SK-N-SH (cell line): Measurements from ENCODE around the gene SLCO3A1. TPM values are rescaled to one million over a fixed set of nuclear protein-coding genes. Genes with fewer than 3 reads are reported as not detected.

Source experiments
- CTCF ChIA-PET: fragments of 300-600, 350-600 bp; formaldehyde crosslinking; extraction: SDS; loops from one replicate; lab custom pipeline; 2021; lab: Yijun Ruan, JAX
- POLR2A ChIA-PET: fragments of 350-600 bp; sonication (Branson Sonifier 250); formaldehyde crosslinking; extraction: SDS; loops from one replicate; lab custom pipeline; 2020; ENCODE audit warnings: antibody characterized with exemption, inconsistent platforms; lab: Yijun Ruan, JAX
- DNase-seq: peaks from one replicate; pipeline ENCODE4 v3.0.0; 2012
- H2AFZ ChIP-seq: fragments of 200-600 bp; sonication (generic); 2 replicates; pipeline ENCODE4 v1.8.1; 2016; ENCODE audit warnings: antibody characterized with exemption, mild to moderate bottlenecking, low read depth
- H3F3A ChIP-seq: fragments of 200-600 bp; sonication (generic); replicated peaks from 2 replicates; pipeline ENCODE3; 2016; ENCODE audit warnings: antibody characterized with exemption, mild to moderate bottlenecking; ENCODE audit not compliant: insufficient read depth
- H3K27ac ChIP-seq, 2 experiments: fragments of 200-500 bp in 1 of 2; fragments of 200-600 bp in 1 of 2; sonication (Bioruptor generic) in 1 of 2; sonication (generic), shearing (Covaris generic) in 1 of 2; 2 replicates each; pipeline versions ENCODE4 v1.5.1 to v1.6.1; 2014 to 2016; ENCODE audit warnings: low read depth in 2 of 2, inconsistent platforms in 1 of 2, low read length in 1 of 2, mild to moderate bottlenecking in 1 of 2, mixed read lengths in 1 of 2
- H3K27me3 ChIP-seq: fragments of 200-600 bp; sonication (generic), shearing (Covaris generic); 2 replicates; pipeline ENCODE4 v1.6.1; 2016; ENCODE audit warnings: mixed run types; ENCODE audit not compliant: insufficient read depth
- H3K36me3 ChIP-seq, 2 experiments: fragments of 200-500 bp in 1 of 2; fragments of 200-600 bp in 1 of 2; sonication (Bioruptor generic) in 1 of 2; sonication (generic) in 1 of 2; replicated peaks in 1 of 2; 2 replicates each; pipeline versions ENCODE3 to v1.5.1; 2014 to 2016; ENCODE audit warnings: low read length in 1 of 2, mild to moderate bottlenecking in 1 of 2; ENCODE audit not compliant: insufficient read depth in 2 of 2, control insufficient read depth in 1 of 2
- H3K4me1 ChIP-seq, 2 experiments: fragments of 200-500 bp in 1 of 2; fragments of 200-600 bp in 1 of 2; sonication (Bioruptor generic) in 1 of 2; sonication (generic), shearing (Covaris generic) in 1 of 2; 2 replicates each; pipeline versions ENCODE4 v1.5.1 to v1.6.1; 2014 to 2016; ENCODE audit warnings: low read depth in 1 of 2, low read length in 1 of 2, mixed run types in 1 of 2; ENCODE audit not compliant: insufficient read depth in 2 of 2, control insufficient read depth in 1 of 2
- H3K4me2 ChIP-seq: fragments of 200-600 bp; sonication (generic), shearing (Covaris generic); 2 replicates; pipeline ENCODE4 v1.6.1; 2017; ENCODE audit warnings: mixed run types
- H3K4me3 ChIP-seq, 2 experiments: fragments of 200-500 bp in 1 of 2; fragments of 200-600 bp in 1 of 2; sonication (Bioruptor generic) in 1 of 2; sonication (generic), shearing (Covaris generic) in 1 of 2; 2 replicates each; pipeline versions ENCODE4 v1.5.1 to v1.8.1; 2014 to 2016; ENCODE audit warnings: low read depth in 2 of 2, inconsistent platforms in 1 of 2, low read length in 1 of 2, mild to moderate bottlenecking in 1 of 2, mixed read lengths in 1 of 2, moderate library complexity in 1 of 2
- H3K79me2 ChIP-seq: fragments of 200-600 bp; sonication (generic); 2 replicates; pipeline ENCODE4 v1.8.1; 2017; ENCODE audit warnings: mild to moderate bottlenecking; ENCODE audit not compliant: insufficient read depth
- H3K9ac ChIP-seq: fragments of 200-600 bp; sonication (generic); 2 replicates; pipeline ENCODE4 v1.6.1; 2017; ENCODE audit warnings: mixed run types
- H3K9me2 ChIP-seq: fragments of 200-600 bp; sonication (generic); 2 replicates; pipeline ENCODE4 v1.6.1; 2017; ENCODE audit warnings: mixed run types
- H3K9me3 ChIP-seq: fragments of 200-600 bp; sonication (generic); 2 replicates; pipeline ENCODE4 v1.6.1; 2017; ENCODE audit warnings: mixed run types, mild to moderate bottlenecking, moderate library complexity
- H4K20me1 ChIP-seq: fragments of 200-600 bp; sonication (generic); 2 replicates; pipeline ENCODE4 v1.6.1; 2017; ENCODE audit warnings: mild to moderate bottlenecking, mixed run types; ENCODE audit not compliant: insufficient read depth
- CHD2 ChIP-seq: fragments of 150-350 bp; IDR thresholded peaks from 2 replicates; pipeline ENCODE4 v1.6.1; 2018; ENCODE audit warnings: low read length; ENCODE audit not compliant: partially characterized antibody
- ELF1 ChIP-seq: IDR thresholded peaks from 2 replicates; pipeline ENCODE4 v1.4.0; 2012
- FOXM1 ChIP-seq: IDR thresholded peaks from 2 replicates; pipeline ENCODE4 v1.4.0; 2012; ENCODE audit warnings: low read depth, mild to moderate bottlenecking
- GABPA ChIP-seq: IDR thresholded peaks from 2 replicates; pipeline ENCODE4 v1.4.0; 2012; ENCODE audit warnings: low read depth, mild to moderate bottlenecking
- JUND ChIP-seq: IDR thresholded peaks from 2 replicates; pipeline ENCODE4 v1.4.0; 2012
- MXI1 ChIP-seq: IDR thresholded peaks from 2 replicates; pipeline ENCODE4 v1.6.1; 2012; ENCODE audit warnings: mild to moderate bottlenecking, low read depth, low read length, improper control_type of control experiment
- RAD21 ChIP-seq: IDR thresholded peaks from 2 replicates; pipeline ENCODE4 v1.6.1; 2012; ENCODE audit warnings: mild to moderate bottlenecking, low read length
- RXRA ChIP-seq: IDR thresholded peaks from 2 replicates; pipeline ENCODE4 v1.4.0; 2012; ENCODE audit warnings: low read depth, mild to moderate bottlenecking, borderline replicate concordance
- SIN3A ChIP-seq: IDR thresholded peaks from 2 replicates; pipeline ENCODE4 v1.6.1; 2012; ENCODE audit warnings: low read depth, mild to moderate bottlenecking, low read length, moderate library complexity, borderline replicate concordance
- SMC3 ChIP-seq: IDR thresholded peaks from 2 replicates; pipeline ENCODE4 v1.6.1; 2012; ENCODE audit warnings: low read depth, low read length, improper control_type of control experiment
- TAF1 ChIP-seq: IDR thresholded peaks from 2 replicates; pipeline ENCODE4 v1.6.1; 2012; ENCODE audit warnings: low read depth, mild to moderate bottlenecking, low read length, moderate library complexity, borderline replicate concordance
- USF2 ChIP-seq: fragments of 150-350 bp; IDR thresholded peaks from 2 replicates; pipeline ENCODE4 v1.6.1; 2017; ENCODE audit warnings: antibody characterized with exemption, low read length, low read depth, borderline replicate concordance
- YY1 ChIP-seq: IDR thresholded peaks from 2 replicates; pipeline ENCODE4 v1.4.0; 2012; ENCODE audit warnings: low read depth, mild to moderate bottlenecking
- WGBS: methylation state at CpG from one replicate; pipeline ENCODE4 v1.1.6; 2017; ENCODE audit warnings: low lambda C conversion rate; 5-methylcytosine and 5-hydroxymethylcytosine counted together
- polyA plus RNA-seq, 3 experiments: library from polyadenylated mRNA; depleted of rRNA; stranded (reverse); fragments of >200 nt; gene quantifications; 2 replicates each; pipeline ENCODE4 v1.2.3, GENCODE V29; 2012
- TF ChIP-seq, protein P1 (sequence below): IDR thresholded peaks from 2 replicates; pipeline ENCODE4 v1.4.0; 2012; ENCODE audit warnings: low read depth, borderline replicate concordance
- TF ChIP-seq, protein P2 (sequence below): IDR thresholded peaks from 2 replicates; pipeline ENCODE4 v1.4.0; 2012; ENCODE audit warnings: low read depth

SLCO3A1 gene
- polyA plus RNA-seq, 1 of the 3 experiments (the other 2 are of a cell fraction) = 19.7 TPM

DNA sequence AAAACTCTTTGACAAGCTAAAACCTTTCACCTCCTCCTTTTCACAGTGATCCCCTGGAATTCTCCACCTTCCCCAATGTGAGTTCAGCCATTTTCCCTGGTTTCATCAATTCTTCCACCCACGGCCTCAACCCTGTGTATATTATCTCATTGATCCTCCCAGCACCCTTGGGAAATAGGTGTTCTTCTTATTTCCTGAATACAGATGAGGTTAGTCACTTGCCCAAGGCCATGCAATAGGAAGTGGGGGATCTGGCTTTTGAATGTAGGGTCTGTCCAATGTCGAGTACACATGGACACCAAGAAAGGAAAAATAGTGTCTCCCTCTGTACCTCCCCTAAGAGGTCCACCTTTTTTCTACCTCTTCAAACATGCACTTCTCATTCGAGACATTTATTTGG lies 277.4 kb downstream of the SLCO3A1 start (continued):
- TF ChIP-seq, protein P1, sequence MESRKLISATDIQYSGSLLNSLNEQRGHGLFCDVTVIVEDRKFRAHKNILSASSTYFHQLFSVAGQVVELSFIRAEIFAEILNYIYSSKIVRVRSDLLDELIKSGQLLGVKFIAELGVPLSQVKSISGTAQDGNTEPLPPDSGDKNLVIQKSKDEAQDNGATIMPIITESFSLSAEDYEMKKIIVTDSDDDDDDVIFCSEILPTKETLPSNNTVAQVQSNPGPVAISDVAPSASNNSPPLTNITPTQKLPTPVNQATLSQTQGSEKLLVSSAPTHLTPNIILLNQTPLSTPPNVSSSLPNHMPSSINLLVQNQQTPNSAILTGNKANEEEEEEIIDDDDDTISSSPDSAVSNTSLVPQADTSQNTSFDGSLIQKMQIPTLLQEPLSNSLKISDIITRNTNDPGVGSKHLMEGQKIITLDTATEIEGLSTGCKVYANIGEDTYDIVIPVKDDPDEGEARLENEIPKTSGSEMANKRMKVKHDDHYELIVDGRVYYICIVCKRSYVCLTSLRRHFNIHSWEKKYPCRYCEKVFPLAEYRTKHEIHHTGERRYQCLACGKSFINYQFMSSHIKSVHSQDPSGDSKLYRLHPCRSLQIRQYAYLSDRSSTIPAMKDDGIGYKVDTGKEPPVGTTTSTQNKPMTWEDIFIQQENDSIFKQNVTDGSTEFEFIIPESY = no peak
- TF ChIP-seq SIN3A (no peak), GABPA (no peak), TAF1 (no peak)

- Histone ChIP-seq H2AFZ (no peak overlapping the region), H4K20me1 (no peaks in the 10 kb centered on the region), H3K9me2 (no peaks in the 10 kb centered on the region), H3K79me2 (no peaks in the 10 kb centered on the region), H3F3A (no peaks in the 10 kb centered on the region), H3K9ac (no peak overlapping the region), H3K27ac (no peak overlapping the region), H3K4me1 (peaks cover 0 to 7% of the 10 kb centered on the region in 2 experiments; a peak in 1 of 4 replicates), H3K4me2 (no peak overlapping the region), H3K9me3 (no peaks in the 10 kb centered on the region), H3K27me3 (no peaks in the 10 kb centered on the region), H3K4me3 (no peak overlapping the region), H3K36me3 (peaks cover 0 to 2% of the 10 kb centered on the region in 2 experiments)
- DNase-seq = no peak
- TF ChIP-seq JUND = no peak
- no peak for TF ChIP-seq CHD2
- no peak for TF ChIP-seq RXRA
- TF ChIP-seq SMC3 = no peak
- no peak for TF ChIP-seq ELF1
- TF ChIP-seq RAD21 = no peak
- TF ChIP-seq YY1 = no peak
- TF ChIP-seq, protein P2, sequence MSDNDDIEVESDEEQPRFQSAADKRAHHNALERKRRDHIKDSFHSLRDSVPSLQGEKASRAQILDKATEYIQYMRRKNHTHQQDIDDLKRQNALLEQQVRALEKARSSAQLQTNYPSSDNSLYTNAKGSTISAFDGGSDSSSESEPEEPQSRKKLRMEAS = no peak
- no peak for TF ChIP-seq MXI1
- no peak for TF ChIP-seq FOXM1
- no peak for TF ChIP-seq GABPA
- no peak for TF ChIP-seq USF2
- 98% methylated on average over 16 of the region's 17 CpGs for WGBS
- ChIA-PET CTCF (no interaction called here), POLR2A (no interaction called here)
Measured at GRCh38 chr15:92132982-92133755, 279.7 kb downstream of the SLCO3A1 start.
